H9 (cell line): ENCODE data around the gene COX6B2. TPM values are rescaled to one million over a fixed set of nuclear protein-coding genes. Genes with fewer than 3 reads are reported as not detected.

Experiments
- DNase-seq: peaks from one replicate; pipeline ENCODE4 v3.0.0-alpha.2; 2017
- H2AFZ ChIP-seq: one replicate; pipeline ENCODE4 v1.6.1; 2013; ENCODE audit warnings: mild to moderate bottlenecking, low read length, control low read depth, moderate library complexity
- H2AK5ac ChIP-seq: 2 replicates; pipeline ENCODE4 v1.6.1; 2013; ENCODE audit warnings: low read length, control low read depth, mixed read lengths; ENCODE audit not compliant: insufficient read length
- H2BK120ac ChIP-seq: one replicate; pipeline ENCODE4 v1.6.1; 2013; ENCODE audit warnings: low read depth, mild to moderate bottlenecking, low read length, control low read depth, inconsistent platforms; ENCODE audit not compliant: poor library complexity, severe bottlenecking
- H2BK12ac ChIP-seq: 2 replicates; pipeline ENCODE4 v1.6.1; 2013; ENCODE audit warnings: low read length, control low read depth, mixed read lengths, low read depth; ENCODE audit not compliant: insufficient read length
- H2BK15ac ChIP-seq: 2 replicates; pipeline ENCODE4 v1.6.1; 2013; ENCODE audit warnings: low read depth, low read length, control low read depth
- H2BK20ac ChIP-seq: one replicate; pipeline ENCODE4 v1.6.1; 2013; ENCODE audit warnings: low read depth, mild to moderate bottlenecking, low read length, control low read depth, inconsistent platforms; ENCODE audit not compliant: poor library complexity, severe bottlenecking
- H2BK5ac ChIP-seq: 2 replicates; pipeline ENCODE4 v1.6.1; 2013; ENCODE audit warnings: low read length, control low read depth, mixed read lengths; ENCODE audit not compliant: insufficient read length
- H3K14ac ChIP-seq: 2 replicates; pipeline ENCODE4 v1.6.1; 2013; ENCODE audit warnings: low read length, control low read depth; ENCODE audit not compliant: insufficient read depth
- H3K18ac ChIP-seq: 2 replicates; pipeline ENCODE4 v1.6.1; 2013; ENCODE audit warnings: low read depth, mild to moderate bottlenecking, mixed read lengths, low read length, control low read depth; ENCODE audit not compliant: insufficient read length
- H3K23ac ChIP-seq: 2 replicates; pipeline ENCODE4 v1.6.1; 2013; ENCODE audit warnings: low read length, control low read depth, mixed read lengths, low read depth; ENCODE audit not compliant: insufficient read length
- H3K23me2 ChIP-seq: 2 replicates; pipeline ENCODE4 v1.6.1; 2013; ENCODE audit warnings: low read depth, mild to moderate bottlenecking, mixed read lengths, low read length, control low read depth; ENCODE audit not compliant: insufficient read length, poor library complexity, severe bottlenecking
- H3K27ac ChIP-seq: 2 replicates; pipeline ENCODE4 v1.5.1; 2013; ENCODE audit warnings: low read length, control low read depth, mixed read lengths, low read depth; ENCODE audit not compliant: insufficient read length
- H3K27me3 ChIP-seq: 2 replicates; pipeline ENCODE4 v1.6.1; 2013; ENCODE audit warnings: low read length, control low read depth, inconsistent platforms; ENCODE audit not compliant: insufficient read depth
- H3K4ac ChIP-seq: 2 replicates; pipeline ENCODE4 v1.6.1; 2013; ENCODE audit warnings: low read depth, mild to moderate bottlenecking, control low read depth, inconsistent platforms, low read length, moderate library complexity
- H3K4me1 ChIP-seq: 2 replicates; pipeline ENCODE4 v1.6.1; 2013; ENCODE audit warnings: low read length, control low read depth, inconsistent platforms; ENCODE audit not compliant: insufficient read depth
- H3K4me2 ChIP-seq: 2 replicates; pipeline ENCODE4 v1.6.1; 2013; ENCODE audit warnings: low read length, control low read depth, mixed read lengths; ENCODE audit not compliant: insufficient read length, insufficient read depth
- H3K56ac ChIP-seq: 2 replicates; pipeline ENCODE4 v1.6.1; 2013; ENCODE audit warnings: low read depth, mild to moderate bottlenecking, mixed read lengths, low read length, control low read depth; ENCODE audit not compliant: insufficient read length
- H3K79me1 ChIP-seq: 2 replicates; pipeline ENCODE4 v1.6.1; 2013; ENCODE audit warnings: low read depth, mild to moderate bottlenecking, moderate library complexity, low read length, control low read depth, inconsistent platforms; ENCODE audit not compliant: insufficient read depth, poor library complexity, severe bottlenecking
- H3K79me2 ChIP-seq: 2 replicates; pipeline ENCODE4 v1.6.1; 2013; ENCODE audit warnings: low read length, control low read depth, inconsistent platforms; ENCODE audit not compliant: insufficient read depth
- H3K9ac ChIP-seq: 2 replicates; pipeline ENCODE4 v1.6.1; 2013; ENCODE audit warnings: low read length, control low read depth, mixed read lengths; ENCODE audit not compliant: insufficient read length; ENCODE audit errors: extremely low read depth
- H3K9me3 ChIP-seq: one replicate; pipeline ENCODE4 v1.6.1; 2013; ENCODE audit warnings: low read depth, low read length, inconsistent platforms; ENCODE audit not compliant: control insufficient read depth
- H3T11ph ChIP-seq: one replicate; pipeline ENCODE4 v1.6.1; 2013; ENCODE audit warnings: mild to moderate bottlenecking, low read length, control low read depth, inconsistent platforms
- H4K20me1 ChIP-seq: one replicate; pipeline ENCODE4 v1.6.1; 2013; ENCODE audit not compliant: control insufficient read depth, insufficient read length, insufficient read depth
- H4K5ac ChIP-seq: 2 replicates; pipeline ENCODE4 v1.6.1; 2013; ENCODE audit warnings: low read depth, mild to moderate bottlenecking, mixed read lengths, low read length, control low read depth; ENCODE audit not compliant: insufficient read length
- H4K8ac ChIP-seq: replicated peaks from 2 replicates; pipeline ENCODE4 v1.6.1; 2013; ENCODE audit warnings: low read length, control low read depth, mixed read lengths, low read depth; ENCODE audit not compliant: insufficient read length
- H4K91ac ChIP-seq: 2 replicates; pipeline ENCODE4 v1.6.1; 2013; ENCODE audit warnings: low read depth, mild to moderate bottlenecking, moderate library complexity, mixed read lengths, low read length, control low read depth; ENCODE audit not compliant: insufficient read length
- H3K27ac Mint-ChIP-seq, 3 experiments: 2 replicates in 2 of 3; 3 replicates in 1 of 3; pipeline ENCODE4 v1.8.0; 2020 to 2021; ENCODE audit warnings: mixed read lengths in 3 of 3, mild to moderate bottlenecking in 1 of 3, moderate library complexity in 1 of 3
- H3K27me3 Mint-ChIP-seq: 2 replicates; pipeline ENCODE4 v1.8.0; 2021; ENCODE audit warnings: low read depth, mild to moderate bottlenecking, moderate library complexity, mixed read lengths
- H3K36me3 Mint-ChIP-seq, 3 experiments: 2 replicates in 2 of 3; 3 replicates in 1 of 3; pipeline ENCODE4 v1.8.0; 2020 to 2021; ENCODE audit warnings: low read depth in 3 of 3, mixed read lengths in 3 of 3; ENCODE audit not compliant: insufficient read depth in 1 of 3
- H3K4me1 Mint-ChIP-seq, 2 experiments: 2 replicates each; pipeline ENCODE4 v1.8.0; 2020; ENCODE audit warnings: mixed read lengths in 2 of 2
- H3K4me3 Mint-ChIP-seq, 2 experiments: 2 replicates in 1 of 2; 3 replicates in 1 of 2; pipeline ENCODE4 v1.8.0; 2020 to 2021; ENCODE audit warnings: mild to moderate bottlenecking in 2 of 2, mixed read lengths in 2 of 2, moderate library complexity in 1 of 2
- H3K9me3 Mint-ChIP-seq, 2 experiments: 2 replicates in 1 of 2; 3 replicates in 1 of 2; pipeline ENCODE4 v1.8.0; 2020; ENCODE audit warnings: mild to moderate bottlenecking in 2 of 2, mixed read lengths in 2 of 2, moderate library complexity in 1 of 2
- WGBS: extraction: QIAGEN DNeasy Blood & Tissue Kit; methylation state at CpG from one replicate; pipeline ENCODE4 v1.1.7; 2013; ENCODE audit warnings: missing lambda C conversion rate, low lambda C conversion rate, mixed read lengths; ENCODE audit not compliant: insufficient read length; ENCODE audit errors: extremely low coverage; 5-methylcytosine and 5-hydroxymethylcytosine counted together
- total RNA-seq: library from RNA; stranded (reverse); gene quantifications from 2 replicates; pipeline ENCODE4 v1.2.1, GENCODE V29; 2021
- TF ChIP-seq, protein P1 (sequence below): fragments of 200-600 bp; sonication (generic); conservative IDR thresholded peaks from 3 replicates; pipeline ENCODE4 v1.8.0; 2021; ENCODE audit warnings: antibody characterized with exemption, mild to moderate bottlenecking

The COX6B2 gene
- total RNA-seq, 1 experiment from 2014 or later: 4.0 TPM

DNA sequence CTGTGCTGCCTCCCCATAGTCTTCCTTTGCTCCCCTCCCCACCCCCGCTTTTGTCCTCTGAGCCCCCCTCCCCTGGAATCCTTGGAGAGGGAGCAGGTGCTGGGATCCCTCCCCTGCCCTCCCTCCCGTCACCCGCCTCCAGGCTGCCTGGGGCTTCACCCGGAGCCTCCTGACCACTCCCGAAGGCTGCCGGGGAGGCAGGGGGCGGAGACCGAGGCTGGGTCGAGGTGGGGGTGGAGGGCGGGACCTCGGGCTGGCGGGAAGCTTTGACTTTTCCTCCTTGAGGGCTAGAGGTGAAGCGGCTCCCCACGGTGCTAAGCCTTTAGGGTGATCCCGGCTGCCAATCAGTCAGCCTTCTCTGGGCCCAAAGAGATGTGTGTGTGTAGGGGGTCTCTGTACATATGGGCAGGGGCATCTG is 13.3 kb downstream of the COX6B2 start:
- H3K23me2 ChIP-seq: peaks cover 17% of the 10 kb centered on the region
- H3K79me2 ChIP-seq: no peaks in the 10 kb centered on the region
- Mint-ChIP-seq H3K27me3 (peaks cover 17% of the 10 kb centered on the region), H3K4me1 (peaks cover 21 to 41% of the 10 kb centered on the region in 2 experiments), H3K9me3 (no peaks in the 10 kb centered on the region; a peak in 1 of 5 replicates), H3K4me3 (peak overlapping the region; percentile 84 to 96), H3K27ac (peak overlapping the region; percentile 59 to 95 (median 95); a peak in 6 of 7 replicates), H3K36me3 (peaks cover 27 to 44% (median 43%) of the 10 kb centered on the region in 3 experiments; a peak in 6 of 7 replicates)
- no peak overlapping the region for H3K4ac ChIP-seq
- H3K79me1 ChIP-seq: no peaks in the 10 kb centered on the region
- no peak overlapping the region for H3T11ph ChIP-seq
- H2AFZ ChIP-seq: no peak overlapping the region
- H3K18ac ChIP-seq: no peak overlapping the region
- peak; percentile 90 for DNase-seq
- no peak overlapping the region for H2BK20ac ChIP-seq
- no CpG with 5 or more reads among the region's 15 CpGs for WGBS
- H4K91ac ChIP-seq: no peak overlapping the region
- no peak overlapping the region for H3K9ac ChIP-seq
- H2BK12ac ChIP-seq: no peak overlapping the region
- no peak overlapping the region for H2AK5ac ChIP-seq
- H3K56ac ChIP-seq: no peak overlapping the region
- H3K4me2 ChIP-seq: peak overlapping the region; percentile 74
- no peak overlapping the region for H4K8ac ChIP-seq
- H3K9me3 ChIP-seq: no peaks in the 10 kb centered on the region
- no peak overlapping the region for H4K5ac ChIP-seq
- H2BK15ac ChIP-seq: no peak overlapping the region
- no peaks in the 10 kb centered on the region; the same call in 1 of the 2 replicates for H3K4me1 ChIP-seq
- no peak overlapping the region for H2BK5ac ChIP-seq
- TF ChIP-seq, protein P1, sequence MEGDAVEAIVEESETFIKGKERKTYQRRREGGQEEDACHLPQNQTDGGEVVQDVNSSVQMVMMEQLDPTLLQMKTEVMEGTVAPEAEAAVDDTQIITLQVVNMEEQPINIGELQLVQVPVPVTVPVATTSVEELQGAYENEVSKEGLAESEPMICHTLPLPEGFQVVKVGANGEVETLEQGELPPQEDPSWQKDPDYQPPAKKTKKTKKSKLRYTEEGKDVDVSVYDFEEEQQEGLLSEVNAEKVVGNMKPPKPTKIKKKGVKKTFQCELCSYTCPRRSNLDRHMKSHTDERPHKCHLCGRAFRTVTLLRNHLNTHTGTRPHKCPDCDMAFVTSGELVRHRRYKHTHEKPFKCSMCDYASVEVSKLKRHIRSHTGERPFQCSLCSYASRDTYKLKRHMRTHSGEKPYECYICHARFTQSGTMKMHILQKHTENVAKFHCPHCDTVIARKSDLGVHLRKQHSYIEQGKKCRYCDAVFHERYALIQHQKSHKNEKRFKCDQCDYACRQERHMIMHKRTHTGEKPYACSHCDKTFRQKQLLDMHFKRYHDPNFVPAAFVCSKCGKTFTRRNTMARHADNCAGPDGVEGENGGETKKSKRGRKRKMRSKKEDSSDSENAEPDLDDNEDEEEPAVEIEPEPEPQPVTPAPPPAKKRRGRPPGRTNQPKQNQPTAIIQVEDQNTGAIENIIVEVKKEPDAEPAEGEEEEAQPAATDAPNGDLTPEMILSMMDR: no peak
- no peaks in the 10 kb centered on the region for H4K20me1 ChIP-seq
- H3K27ac ChIP-seq: no peak overlapping the region
- no peak overlapping the region for H2BK120ac ChIP-seq
- H3K23ac ChIP-seq: no peak overlapping the region
- H3K27me3 ChIP-seq: no peaks in the 10 kb centered on the region; the same call in 1 of the 2 replicates
- no peak overlapping the region for H3K14ac ChIP-seq
